Activated naive CD4-positive, alpha-beta T cell (primary cell): ENCODE data around the gene TMEM163.

Source experiments
- DNase-seq, 4 experiments: peaks; one replicate each; lab custom pipeline; 2025; lab: John Stamatoyannopoulos, UW

TMEM163 gene

GRCh38 chr2:134410006-134410405, 308.8 kb downstream of the TMEM163 start:
- no peak for DNase-seq

DNA sequence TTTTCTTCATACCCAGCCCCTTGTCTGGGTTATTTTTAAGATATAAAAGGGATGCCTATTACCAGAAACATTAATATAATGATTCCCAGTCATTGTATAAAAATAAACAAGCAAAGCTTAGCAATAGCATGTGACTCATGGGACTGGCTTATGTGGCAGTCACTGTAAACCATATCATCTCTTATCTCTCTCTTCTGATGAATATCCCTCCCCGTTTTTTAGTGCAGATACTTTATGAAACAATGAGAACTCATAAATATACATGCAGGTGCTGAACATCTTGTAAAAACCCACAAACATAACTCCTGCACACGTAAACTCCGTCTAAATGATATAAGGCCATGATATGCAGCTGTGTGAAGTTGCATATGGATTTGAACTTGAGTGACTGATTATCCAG, 310.0 kb downstream of the TMEM163 start:
- no peak for DNase-seq

GRCh38 chr2:134408386-134408785, 310.4 kb downstream of the TMEM163 start:
- DNase-seq, result no peak

DNA sequence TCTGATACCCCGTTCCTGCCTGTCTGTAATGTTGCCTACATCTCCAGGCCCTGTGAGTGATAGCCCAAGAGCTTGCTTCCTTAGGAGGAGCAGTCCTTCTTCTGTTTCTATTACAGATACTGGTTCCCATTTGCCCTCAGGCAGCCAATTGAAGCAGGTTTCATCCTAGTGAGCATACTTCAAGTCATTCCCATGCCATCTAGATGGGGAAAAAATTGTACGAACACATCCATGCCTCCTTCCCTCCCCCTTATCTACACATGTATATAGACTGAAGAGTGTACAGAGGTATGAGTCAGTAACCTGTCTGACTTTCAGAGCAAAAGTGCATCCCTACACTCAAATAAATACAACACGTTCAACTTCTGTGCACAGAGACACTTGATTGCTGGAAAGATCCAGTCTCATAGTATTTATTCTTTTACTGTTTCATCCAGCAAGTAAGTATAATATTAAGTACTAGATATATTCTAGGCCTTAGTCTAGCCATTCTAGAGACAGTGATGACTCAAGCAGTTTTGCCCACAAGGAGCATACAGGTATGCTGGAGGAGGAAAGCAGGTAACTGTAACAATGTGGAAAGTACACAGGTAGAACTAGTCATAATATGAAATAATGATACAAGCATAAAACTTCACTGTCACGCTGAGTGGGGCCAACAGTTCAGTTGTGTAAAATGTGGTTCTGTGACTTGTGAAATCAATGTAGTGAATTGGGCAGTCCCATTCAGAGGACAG, 311.5 kb downstream of the TMEM163 start:
- DNase-seq, result no peak

DNA sequence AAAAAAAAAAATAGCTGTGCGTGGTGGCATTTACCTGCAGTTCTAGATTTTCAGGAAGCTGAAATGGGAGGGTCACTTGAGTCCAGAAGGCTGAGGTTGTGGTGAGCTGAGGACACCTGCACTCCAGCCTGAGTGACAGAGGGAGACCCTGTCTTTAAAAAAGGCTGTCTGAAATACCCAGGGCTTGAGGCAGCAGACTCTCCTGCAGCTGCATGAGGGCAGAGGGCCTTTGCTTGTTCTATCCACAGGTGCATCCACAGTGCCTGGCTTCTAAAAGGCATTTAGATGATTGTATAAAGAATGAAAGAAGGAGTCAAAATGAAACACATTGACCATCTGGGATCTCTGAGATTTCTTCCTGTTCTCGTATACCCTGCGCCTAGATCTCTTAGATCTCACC, 312.1 kb downstream of the TMEM163 start:
- DNase-seq, result no peak

GRCh38 chr2:134406311-134406710, 312.5 kb downstream of the TMEM163 start:
- DNase-seq, result no peak
